Subcutaneous adipose tissue (tissue), 4 donors: ENCODE measurements around the gene HERPUD1. TPM values are rescaled to one million over a fixed set of nuclear protein-coding genes. Genes with fewer than 3 reads are reported as not detected.

Source experiments
- total RNA-seq, 4 donors: library from RNA; depleted of rRNA; stranded (reverse); fragments of >200 nt; gene quantifications; one replicate each; pipeline ENCODE4 v1.1.0, GENCODE V29; 2016
- TF ChIP-seq, protein P1 (sequence below): fragments of 450-650 bp; IDR thresholded peaks from one replicate; pipeline ENCODE4 v1.5.1; 2016; ENCODE audit warnings: low read depth, mild to moderate bottlenecking, control low read depth, antibody characterized with exemption, moderate library complexity

The HERPUD1 gene
- total RNA-seq, 4 donors from 2014 or later = 134 to 230 (median 170) TPM

DNA sequence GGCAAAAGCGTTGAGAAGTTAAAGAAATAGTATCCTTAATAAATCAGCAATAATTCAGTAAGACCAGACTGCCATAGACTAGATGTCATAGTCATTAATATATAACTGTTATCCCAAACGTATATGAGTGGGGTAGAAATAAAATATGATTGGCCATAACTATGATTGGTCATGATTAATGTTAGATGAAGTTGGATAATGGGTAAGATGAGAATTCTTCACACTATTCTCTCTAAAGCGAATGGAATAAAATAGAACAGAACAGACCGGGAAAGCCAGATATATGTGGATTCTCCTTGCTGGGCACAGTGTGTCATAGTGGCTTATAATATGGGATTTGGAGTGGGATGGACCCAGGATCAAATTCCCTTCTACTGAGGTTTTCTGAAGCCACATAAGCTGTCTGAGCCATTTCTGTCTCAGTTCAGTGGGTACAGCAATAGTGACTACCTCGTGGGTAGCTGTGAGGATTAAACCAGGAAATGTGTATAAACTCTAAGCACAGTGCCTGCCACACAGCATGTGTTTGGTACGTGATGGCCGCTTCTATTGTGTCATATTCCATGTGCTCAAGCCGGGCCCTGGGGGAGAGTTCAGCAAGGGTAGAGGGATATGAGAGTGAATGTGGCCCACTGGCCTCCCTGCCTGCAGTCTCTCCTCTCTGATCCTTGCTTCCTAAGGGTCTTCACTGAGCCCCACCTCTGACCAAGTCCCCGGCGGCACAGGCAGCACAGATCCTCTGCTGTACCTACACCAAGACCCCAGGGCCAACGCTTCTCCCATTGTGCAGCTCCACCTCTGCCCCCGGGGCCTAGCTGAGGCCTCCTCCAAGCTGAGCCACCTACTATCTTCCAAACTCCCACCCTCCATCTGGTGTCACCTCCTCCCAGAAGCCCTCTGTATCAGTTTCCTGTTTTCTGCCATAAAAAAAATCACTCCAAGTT is 33.5 kb downstream of the HERPUD1 start:
- TF ChIP-seq, protein P1, sequence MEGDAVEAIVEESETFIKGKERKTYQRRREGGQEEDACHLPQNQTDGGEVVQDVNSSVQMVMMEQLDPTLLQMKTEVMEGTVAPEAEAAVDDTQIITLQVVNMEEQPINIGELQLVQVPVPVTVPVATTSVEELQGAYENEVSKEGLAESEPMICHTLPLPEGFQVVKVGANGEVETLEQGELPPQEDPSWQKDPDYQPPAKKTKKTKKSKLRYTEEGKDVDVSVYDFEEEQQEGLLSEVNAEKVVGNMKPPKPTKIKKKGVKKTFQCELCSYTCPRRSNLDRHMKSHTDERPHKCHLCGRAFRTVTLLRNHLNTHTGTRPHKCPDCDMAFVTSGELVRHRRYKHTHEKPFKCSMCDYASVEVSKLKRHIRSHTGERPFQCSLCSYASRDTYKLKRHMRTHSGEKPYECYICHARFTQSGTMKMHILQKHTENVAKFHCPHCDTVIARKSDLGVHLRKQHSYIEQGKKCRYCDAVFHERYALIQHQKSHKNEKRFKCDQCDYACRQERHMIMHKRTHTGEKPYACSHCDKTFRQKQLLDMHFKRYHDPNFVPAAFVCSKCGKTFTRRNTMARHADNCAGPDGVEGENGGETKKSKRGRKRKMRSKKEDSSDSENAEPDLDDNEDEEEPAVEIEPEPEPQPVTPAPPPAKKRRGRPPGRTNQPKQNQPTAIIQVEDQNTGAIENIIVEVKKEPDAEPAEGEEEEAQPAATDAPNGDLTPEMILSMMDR = no peak

DNA sequence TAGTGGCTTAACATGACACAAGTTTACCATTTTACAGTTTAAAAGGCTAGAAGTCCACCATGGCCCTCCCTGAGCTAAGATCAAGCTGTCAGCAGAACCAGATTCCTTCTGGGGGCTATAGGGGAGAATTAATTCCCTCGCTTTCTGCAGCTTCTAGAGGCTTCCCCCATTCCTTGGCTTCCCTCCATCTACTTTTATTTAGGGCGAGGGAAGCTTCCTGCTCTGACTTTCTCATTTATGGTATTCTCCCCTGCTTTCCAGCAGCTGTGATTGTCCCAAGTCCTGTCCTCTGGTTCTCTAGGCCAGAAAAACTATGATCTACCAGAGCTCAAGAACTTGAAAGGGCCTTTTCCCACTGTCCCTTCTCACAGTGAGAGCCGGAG is 34.1 kb downstream of the HERPUD1 start:
- TF ChIP-seq, protein P1 = no peak

- TF ChIP-seq, protein P1 = no peak
Observed at GRCh38 chr16:56967733-56968132, 35.8 kb downstream of the HERPUD1 start.

GRCh38 chr16:56969769-56970168 is 37.8 kb downstream of the HERPUD1 start:
- TF ChIP-seq, protein P1 = no peak

- TF ChIP-seq, protein P1 = no peak
Observed at GRCh38 chr16:56970934-56971767, 39.2 kb downstream of the HERPUD1 start.

DNA sequence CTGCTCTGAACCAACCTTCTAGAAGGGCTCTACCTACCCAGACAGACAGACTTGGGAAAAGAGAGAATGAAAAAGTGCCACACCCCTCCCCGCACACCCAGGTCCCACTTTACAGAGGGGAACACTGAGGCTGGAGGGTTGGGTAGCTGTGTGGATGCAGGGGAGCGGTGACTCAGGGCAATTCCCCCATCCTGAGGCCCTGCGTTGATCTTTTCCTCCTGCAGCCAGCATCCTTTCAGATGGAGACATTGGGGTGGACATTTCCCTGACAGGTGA is 39.8 kb downstream of the HERPUD1 start:
- TF ChIP-seq, protein P1 = no peak
